Suppressor macrophage treated with lipopolysaccharide for 4 hours (primary cell): ENCODE results near the gene TRIM8.

Experiments
- DNase-seq: peaks from one replicate; pipeline ENCODE4 v3.0.0-alpha.2; 2020

The TRIM8 gene

DNA sequence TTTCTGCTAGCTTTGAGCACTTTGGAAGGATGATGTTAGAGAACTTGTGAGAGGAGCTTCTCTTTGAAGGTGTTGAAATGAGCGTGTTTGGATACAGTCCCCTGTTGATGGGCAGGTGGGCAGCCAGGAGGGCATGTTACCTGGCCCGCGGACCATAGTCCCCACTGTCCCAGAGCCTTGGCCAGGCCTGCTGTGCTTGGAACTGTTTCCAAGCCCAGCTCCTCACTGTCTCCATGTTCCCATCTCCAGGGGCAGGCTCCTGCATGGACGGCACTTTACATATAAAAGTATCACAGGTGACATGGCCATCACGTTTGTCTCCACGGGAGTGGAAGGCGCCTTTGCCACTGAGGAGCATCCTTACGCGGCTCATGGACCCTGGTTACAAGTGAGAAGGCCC is 27.2 kb upstream of the TRIM8 start:
- DNase-seq, result no peak

DNA sequence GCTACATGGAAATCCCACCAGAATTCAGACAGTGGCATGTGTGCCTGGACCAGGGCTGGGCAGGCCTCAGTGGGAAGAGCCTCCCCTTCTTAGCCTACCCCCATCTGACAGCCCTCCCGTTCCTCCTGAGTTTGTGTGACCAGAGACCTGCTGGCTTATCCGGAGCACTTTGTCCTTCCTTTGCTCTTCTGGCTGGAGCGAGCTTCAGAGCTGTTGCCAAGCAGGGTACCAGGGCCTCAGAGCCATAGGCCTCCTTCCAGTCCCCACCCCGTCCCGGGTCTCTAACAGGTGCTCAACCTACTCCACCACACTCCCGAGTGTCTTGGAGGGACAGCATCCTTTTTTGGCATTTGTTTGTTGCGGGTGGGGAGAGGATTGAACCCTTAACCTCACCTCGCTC is 26.5 kb upstream of the TRIM8 start:
- no peak for DNase-seq

DNA sequence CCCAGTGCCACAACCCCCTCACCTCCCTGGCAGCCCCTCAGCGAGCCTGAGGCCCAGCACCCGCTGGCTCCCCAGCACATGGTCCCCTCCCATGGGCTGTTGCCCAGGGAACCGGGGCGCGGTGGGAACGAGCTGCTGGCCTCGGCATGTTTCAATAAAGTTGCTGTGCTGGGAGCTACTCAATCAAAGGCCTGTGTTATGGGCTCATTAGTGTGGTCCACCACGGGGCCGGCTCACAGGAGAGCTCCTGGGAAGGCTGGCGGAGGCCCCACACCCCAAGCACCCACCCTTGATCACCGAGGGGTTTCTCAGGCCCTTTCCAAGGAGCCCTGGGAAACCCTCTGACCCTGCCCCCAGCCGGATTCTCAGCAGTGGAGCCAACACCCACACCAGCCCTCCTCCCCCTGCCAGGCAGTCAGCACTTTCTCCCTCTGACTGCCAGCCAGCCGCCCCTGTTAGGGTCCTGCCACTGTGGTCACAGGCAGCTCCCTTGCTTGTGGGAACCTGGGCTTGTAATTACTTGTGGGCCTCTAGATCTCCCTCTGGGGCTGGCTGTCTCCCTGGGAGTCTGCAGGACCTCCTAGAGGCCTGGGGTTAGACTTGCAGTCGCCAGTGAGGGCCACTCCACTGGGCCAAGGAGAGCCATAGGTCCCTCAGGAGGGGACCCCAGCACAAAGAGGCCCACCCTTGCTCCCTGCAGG is 24.8 kb upstream of the TRIM8 start:
- DNase-seq, result no peak

DNA sequence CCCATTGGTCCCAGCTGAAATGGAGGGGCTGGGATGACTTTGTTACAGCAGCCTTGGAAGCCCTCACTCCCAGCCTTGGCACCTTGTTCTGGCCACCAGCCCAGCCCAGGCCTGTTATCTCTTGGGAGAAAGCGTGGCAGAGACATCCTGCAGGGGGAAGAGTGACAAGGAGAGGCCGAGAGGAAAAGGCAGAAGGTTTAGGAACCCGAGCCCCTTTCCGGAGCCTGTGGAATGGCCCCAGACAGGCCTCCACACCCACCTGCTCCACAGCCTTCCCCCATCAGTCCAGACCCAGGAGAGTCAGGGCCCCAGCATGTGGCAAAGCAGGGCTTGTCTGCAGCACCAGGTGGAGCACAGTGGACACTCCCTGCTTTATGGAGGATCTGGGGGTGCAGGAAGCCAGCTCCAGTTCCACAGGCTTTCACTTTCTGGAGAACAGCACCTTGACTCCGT is 24.1 kb upstream of the TRIM8 start:
- no peak for DNase-seq

DNA sequence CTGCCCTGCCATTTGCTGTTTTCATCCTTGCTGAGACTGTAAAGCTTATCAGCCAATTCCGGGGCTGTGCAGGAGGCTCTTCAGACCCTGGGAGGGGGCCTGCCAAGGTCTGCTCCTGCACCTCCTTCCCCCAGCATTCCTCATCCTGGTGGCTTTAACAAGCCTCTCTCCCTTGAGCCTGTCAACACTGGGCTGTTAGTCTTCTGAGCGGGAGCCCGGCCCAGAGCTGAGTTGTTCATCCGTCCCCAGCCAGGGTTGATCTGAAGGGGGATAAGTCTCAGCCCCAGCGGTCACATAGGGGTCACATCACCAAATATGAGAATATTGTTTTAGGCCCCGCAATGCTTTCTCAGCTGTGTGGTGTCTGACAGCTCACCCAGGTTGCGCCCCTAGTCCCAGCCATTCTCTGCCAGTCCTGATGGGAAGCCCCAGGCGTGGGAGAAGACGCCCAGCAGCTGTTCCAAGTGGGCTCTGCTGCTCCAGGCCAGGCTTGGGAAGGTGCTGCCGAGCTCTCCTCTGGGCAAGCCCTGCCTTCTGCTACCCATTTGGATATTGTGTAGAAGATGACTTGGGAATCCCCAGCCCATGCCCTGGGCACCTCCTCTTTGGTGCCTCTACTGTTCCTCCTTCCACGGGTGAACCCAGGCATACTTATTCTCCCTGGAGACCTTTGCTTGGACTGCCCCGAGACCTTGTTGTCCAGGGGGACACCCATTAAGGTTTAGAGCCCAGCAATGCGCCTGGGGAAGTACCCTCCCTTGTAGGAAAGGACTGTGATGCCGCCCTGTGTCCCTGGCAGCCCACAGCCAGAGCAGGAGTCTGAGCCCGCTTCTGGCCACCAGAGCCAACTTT is 23.5 kb upstream of the TRIM8 start:
- DNase-seq, result no peak

DNA sequence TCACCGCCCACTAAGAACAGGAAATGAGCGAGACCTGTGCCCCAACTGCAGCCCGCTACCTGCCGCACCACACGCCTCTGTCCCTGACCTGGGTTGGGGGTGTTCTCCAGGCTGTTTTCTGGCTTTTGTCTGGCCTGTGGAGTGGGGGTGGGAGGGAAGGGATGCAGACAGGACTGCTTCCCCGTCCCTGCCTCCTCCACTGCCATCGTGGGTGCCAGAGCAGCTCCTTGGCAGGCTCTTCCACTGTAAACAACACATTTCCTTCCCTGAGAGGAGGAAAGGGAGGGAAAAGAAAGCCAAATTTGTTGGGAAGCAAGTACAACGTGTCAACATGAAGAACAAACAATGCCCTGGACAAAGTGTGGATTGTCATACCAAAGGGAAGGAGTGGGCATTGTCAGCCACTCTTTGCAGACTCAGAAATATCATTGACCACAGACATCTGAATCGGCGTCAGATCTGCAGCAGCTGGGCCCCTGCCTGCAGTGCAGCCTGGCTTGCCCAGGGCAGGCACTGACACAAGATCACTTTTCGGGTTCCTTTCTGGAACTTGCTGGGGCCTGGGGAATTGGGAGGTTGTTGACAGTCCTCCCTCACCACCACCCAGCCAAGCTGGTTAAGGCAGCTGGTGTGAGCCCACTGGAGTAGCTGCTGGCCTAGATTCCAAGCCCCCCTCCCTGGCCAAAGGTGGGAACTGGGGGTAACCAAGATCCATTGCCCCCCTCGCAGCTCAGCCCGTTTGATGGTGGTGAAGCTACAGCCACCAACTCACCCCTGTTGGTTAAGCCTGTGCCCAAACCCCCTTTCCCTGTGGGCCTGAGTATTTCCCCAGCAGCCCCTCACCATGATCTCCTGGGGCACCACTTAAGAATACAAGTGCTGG is 22.6 kb upstream of the TRIM8 start:
- DNase-seq, result no peak

DNA sequence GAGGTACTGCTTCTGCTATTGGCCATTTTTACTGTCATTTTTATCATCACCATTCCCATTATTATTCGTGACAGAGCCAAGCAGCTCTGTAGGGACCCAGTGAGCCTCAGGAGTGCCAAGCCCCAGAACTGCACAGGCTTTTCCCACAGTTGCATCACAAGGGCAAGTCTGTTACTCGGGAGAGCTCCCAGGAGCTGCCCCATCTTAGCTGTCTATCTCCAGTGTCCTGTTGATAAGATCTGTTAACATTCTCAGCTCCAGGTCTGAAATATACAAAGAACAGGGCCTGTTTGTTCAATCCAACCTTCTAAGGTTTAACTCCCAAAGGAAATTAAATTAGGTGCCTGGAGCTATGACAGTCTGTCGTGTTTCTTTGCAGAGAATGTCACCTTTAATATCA is 20.2 kb upstream of the TRIM8 start:
- no peak for DNase-seq

DNA sequence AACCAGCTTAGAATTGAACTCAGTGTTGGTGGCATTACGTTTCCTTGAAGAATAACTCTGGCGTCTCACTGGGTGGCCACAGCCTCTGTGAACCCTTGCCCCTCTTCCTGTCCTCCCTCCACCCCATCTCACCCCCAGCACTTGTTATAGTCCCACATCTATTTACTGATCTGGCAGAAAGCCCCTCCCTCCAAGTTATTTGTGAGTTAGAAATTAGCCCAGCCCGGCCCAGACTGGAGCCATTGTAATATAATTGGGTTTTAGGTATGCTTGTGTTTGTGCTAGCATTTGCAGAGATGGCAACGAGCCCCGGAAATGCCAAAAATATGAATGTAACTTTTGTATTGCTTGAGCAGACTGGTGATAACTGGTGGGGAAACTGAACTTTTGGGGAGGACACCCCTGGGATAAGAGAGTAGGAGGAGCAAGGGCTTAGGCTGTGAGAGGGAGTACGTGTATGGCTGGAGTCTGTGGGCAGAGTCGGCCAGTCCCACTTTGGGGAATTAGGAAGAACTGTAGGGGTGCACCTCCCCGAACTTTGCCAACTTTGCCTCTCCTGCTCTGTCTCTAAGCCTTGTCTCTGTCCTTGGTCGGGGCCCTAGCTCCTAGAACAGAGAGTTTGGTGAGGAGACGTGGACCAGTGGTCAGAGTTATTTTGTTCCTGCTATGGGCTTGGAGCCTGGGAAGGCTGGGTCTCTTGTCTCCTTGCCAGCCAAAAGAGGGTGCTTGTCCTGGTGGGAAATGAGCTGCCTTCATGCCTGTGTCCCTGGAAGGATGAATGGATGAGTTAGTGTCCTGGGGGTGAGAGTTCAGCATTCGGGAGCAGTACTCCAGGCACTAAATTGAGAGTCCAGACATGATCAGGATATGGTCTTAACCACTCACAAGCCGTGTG is 19.3 kb upstream of the TRIM8 start:
- DNase-seq, result no peak

DNA sequence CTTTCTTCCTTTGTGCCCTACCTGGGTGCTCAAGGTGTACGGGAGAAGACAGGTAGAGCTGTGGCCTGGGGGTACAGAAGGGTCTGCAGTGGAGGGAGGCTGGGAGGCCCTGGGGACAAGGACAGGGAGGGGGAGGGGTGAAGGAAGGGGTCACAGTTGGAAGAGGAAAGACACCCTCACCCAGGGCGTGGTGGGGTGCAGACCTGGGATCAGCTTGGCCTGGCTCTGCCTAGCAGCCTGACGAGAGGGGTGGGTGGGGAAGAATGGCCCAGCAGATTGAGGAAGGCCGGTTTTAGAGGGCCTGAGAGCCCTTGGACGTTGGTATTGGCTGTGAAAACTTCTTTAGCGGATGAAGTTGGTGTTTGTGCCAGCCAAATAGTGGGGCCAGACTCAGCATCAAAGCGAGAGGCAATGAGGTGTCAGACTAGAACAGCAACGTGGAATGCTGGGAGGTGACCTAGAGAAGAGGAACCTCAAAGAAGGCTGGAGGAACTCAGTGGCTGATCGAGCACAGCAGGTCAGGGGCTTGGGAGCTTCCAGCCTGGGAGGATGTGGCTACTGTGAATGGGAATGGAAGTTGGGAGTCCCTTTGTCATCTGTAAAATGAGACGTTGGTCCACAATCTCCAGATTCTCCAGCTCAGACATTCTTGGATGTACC is 18.1 kb upstream of the TRIM8 start:
- no peak for DNase-seq

DNA sequence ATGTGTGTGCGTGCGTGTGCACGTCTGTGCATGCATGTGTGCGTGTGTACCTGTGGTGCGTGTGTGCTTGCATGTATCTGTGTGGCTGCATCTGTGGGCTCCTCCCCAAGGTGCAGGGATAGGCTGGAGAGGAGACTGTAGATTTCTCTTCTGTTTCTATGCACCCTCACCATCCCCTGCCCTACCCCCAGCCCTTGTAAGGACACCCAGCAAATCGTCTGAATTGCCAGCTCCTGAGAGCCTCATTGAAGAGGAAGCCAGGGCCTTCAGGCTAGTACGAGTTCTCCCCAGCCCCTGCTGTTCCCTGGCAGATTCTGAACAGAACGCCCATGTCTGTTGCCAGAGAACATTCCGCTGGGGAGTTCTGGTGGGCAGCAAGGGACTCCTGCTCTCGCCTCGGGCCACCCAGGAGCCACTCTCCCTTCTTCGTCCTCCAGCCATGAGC is 17.0 kb upstream of the TRIM8 start:
- no peak for DNase-seq

DNA sequence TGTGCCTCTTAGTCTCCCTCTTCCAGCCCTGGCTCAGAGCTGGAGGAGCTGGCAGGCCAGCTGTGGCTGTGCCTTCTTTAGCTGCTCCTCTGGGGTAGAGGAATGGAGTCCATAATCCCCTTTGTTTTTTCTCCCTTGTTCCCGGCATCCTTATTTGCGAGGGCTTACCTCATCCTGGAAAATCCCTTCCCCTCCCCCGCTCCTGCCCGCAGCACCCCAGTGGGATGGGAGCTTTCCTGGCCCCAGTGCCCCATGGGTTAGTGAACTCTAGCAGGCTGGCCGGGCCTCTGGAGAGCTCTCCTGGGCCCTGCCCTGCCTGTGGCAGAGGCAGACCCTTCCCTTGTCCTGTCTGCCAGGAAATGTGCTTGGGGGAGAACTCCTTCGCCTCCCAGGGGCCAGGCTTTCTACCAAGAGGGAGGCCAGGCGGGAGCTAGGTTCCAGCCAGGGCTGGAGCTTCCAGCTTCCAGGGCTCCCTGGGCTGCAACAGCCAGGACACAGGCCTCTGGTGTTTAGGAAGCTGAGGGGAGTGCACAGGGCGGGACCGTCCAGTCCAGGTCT is 16.5 kb upstream of the TRIM8 start:
- no peak for DNase-seq

DNA sequence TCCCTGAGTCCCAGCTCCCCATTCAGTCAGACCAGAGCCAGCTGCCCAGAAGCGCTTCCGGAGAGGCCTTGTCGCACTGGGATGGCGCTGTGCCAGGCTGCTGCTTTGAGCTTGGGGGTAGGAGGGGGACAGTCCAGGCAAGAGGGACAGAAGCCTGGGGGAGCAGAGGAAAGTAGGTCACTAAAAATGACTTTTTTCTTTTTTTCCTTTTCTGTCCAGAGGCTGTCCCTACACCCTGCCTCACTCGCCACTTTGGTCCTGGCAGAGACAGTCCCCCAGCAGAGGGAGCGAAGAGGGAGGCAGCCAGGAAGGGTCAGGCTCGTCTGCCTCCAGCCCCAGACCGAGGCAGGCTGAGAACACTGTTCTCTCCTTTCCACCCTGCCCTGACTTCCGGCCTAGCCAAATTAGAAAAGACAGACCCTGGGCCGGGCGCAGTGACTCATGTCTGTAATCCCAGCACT is 15.8 kb upstream of the TRIM8 start:
- DNase-seq, result no peak

DNA sequence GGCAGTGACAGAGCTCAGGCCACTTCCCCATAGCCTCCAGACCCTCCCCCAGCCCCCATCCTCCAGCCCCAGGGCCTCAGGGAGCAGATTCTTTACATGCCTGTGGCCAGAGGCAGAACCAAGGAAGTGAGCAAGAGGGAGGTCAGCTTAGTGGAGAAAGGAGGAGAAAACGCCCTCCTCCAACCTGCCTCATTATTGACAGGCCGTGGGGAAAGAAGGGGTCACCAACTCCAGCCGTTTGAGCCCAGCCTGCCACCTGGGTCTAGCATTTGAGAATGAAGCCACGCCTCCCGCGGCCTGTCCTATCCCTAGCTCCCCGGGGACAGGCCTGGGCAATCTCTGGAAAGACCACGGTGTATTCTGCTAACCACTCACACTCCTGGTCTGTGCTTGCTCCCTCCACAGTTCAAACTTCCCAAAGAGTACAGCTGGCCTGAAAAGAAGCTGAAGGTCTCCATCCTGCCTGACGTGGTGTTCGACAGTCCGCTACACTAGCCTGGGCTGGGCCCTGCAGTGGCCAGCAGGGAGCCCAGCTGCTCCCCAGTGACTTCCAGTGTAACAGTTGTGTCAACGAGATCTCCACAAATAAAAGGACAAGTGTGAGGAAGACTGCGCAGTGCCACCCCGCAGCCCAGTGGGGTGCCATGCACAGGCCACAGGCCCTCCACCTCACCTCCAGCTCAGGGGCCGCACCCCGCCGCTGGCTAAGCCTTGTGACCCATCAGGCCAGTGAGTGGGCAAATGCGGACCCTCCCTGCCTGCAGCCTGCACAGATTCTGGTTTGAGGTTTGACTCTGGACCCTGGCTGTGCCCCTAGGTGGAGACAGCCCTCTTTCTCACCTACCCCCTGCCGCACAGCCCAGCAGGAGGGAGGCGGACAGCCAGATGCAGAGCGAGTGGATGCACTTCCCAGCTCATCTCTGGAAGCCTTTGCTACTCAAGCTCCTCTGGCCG is 14.3 kb upstream of the TRIM8 start:
- DNase-seq, result no peak

DNA sequence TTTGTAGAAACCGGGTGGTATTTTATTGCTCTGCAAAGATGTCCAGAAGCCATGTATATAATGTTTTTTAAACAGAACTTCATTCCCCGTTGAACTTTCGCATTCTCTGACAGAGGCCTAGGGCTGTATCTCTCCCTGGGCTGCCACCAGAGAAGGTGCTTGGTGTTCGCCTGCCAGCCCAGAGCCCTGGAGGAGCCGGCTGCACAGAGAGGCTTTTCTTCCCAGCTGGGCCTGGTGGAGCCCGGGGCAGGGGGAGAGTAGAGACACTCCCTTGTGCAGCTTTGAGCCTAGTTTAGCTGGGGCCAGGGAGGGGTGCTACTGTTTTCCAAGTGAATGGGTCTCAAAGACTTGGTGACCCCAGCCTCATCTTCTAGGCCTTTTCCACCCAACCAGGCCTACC is 13.6 kb upstream of the TRIM8 start:
- no peak for DNase-seq

DNA sequence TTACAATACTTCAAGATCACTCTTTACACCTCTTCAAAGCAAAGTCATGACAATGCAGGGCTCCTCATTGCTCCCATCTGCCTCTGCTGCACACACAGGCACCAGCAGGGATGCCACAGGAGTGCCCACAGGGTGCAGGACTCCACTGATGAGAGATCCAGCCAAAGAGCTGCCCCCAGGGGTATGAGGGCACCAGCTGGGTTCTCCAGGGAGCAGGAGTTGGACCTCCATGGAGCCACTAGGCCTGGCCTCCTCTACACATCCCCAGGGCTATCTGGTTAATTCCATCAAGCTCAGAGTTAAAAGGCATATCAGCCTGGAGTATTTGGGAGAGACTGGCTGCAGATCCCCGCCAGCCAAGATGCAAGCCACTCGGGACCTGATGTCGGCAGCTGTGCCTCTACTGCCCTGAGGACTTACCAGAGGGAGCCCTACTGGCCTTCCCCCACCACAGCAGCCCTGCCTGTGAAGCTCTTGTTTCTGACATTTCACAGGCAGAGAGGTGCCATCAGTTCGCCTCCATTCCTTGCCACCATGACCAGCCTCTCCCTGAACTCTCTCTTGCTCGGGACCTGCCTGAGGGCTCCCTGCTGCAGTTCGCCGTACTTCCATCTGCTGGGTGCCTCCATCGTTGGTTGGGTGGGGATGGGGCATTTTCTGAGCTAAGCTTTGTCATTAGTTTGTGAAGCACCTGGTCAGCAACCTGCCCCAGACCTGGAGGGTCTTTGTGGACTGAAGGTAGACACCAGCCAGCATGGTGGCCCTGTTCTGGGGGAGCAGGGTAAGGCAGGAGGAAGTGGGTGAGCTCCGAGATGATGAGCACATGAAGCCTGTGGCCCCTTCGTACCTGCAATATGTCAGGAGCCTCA is 12.5 kb upstream of the TRIM8 start:
- DNase-seq, result no peak

DNA sequence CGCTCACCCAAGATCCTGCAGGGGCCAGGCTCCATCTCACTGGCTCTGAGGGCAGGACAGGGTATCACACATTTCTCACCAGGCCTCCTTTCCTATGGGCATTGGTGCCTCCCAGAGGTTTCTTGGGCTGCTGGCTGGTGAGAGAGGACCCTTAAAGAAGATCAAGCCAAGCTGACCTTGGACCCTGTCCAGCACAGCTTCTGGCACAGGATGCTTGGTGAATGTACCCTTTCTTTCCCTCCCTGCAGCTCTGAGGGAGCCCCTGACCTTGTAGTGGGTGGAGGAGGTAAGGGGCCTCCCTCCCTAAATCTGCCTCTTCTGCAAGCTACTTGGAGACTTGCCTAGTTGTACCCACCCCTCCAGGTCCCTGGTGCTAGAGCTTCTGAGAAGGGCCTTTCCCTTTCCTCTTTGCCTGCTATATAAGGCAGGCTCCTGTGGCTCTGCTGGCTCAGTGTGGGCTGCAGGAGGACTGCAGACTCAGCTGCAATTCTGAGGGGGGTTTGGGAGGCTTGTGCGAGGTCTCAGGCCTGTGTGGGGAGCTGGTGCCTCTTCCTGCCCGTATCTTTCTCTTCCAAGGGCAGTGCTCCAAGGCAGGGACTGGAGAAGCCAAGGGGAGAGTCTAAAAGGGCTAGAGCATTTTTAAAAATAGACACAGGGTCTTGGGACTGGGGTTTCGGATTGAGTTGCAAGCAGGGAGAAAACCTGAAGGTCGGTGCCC is 11.7 kb upstream of the TRIM8 start:
- no peak for DNase-seq

DNA sequence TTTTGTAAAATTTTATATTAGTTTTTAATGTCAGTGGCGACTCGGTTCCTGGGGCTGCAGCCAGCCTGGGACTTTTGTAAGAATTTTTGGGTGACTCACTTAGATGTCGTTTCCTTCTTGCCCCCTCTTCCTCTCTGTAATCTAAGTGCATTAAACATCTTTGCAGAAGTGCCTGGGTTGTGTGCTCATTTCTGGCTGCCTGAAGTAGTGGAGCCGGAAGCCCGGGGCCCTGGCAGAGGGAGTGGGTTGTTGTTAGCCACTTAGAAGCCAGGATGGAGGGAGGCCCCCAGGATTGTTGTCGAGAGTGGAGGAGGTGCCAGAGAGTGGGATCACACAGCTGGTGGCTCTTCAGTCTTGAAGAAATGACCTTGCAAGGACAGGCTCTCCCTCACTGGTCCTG is 11.0 kb upstream of the TRIM8 start:
- peak; percentile 89 for DNase-seq

DNA sequence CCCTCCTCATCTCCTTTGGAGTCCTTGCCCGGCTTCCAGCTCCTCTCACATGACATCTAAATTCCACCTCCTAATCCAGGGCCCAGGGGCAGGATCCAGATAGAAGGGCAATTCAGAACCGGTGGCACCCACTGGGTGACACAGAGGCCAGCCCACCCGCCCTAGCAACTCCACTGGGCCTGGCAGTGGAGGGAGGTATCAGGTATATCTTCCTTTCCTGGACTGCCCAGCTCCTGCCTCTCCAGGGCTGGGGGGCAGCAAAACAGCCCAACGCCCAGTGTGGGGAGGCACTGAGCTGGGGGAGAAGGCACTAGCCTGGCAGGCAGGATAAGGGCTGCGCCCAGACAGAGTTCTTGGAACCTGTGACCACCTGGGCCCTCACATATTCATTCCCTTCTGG is 10.4 kb upstream of the TRIM8 start:
- DNase-seq, result no peak
